SK-N-MC (cell line): Measurements from ENCODE around the gene AUTS2.

Experiments
- EZH2 ChIP-seq: fragments of 200-600 bp; sonication (generic); IDR thresholded peaks from one replicate; pipeline ENCODE4 v1.6.1; 2017; ENCODE audit warnings: antibody characterized with exemption
- POLR2AphosphoS5 ChIP-seq: IDR thresholded peaks from 2 replicates; pipeline ENCODE4 v1.6.1; 2012; ENCODE audit warnings: mild to moderate bottlenecking, low read depth, low read length, borderline replicate concordance

- TF ChIP-seq EZH2 (no peak), POLR2AphosphoS5 (no peak)
These were observed 437.2 kb downstream of the AUTS2 start for GRCh38 chr7:70035519-70035918.
